GM10248 (cell line): Measurements from ENCODE around the gene CDK5RAP3.

ENCODE experiments used
- CTCF ChIA-PET: fragments of 300-600 bp; sonication (Branson Sonifier 250); formaldehyde crosslinking; extraction: SDS; loops from one replicate; lab custom pipeline; 2021; ENCODE audit warnings: antibody characterized with exemption; lab: Yijun Ruan, JAX
- POLR2A ChIA-PET: fragments of 350-650 bp; sonication (Branson Sonifier 250); formaldehyde crosslinking; extraction: SDS; loops from one replicate; lab custom pipeline; 2020; ENCODE audit warnings: antibody characterized with exemption; lab: Yijun Ruan, JAX
- DNase-seq: peaks from one replicate; pipeline ENCODE4 v3.0.0; 2012; ENCODE audit errors: extremely low spot score
- CTCF ChIP-seq: IDR thresholded peaks from 2 replicates; pipeline ENCODE4 v1.5.1; 2012; ENCODE audit warnings: mild to moderate bottlenecking, low read depth; ENCODE audit errors: extremely low read depth, missing control alignments, control extremely low read depth

CDK5RAP3 gene

DNA sequence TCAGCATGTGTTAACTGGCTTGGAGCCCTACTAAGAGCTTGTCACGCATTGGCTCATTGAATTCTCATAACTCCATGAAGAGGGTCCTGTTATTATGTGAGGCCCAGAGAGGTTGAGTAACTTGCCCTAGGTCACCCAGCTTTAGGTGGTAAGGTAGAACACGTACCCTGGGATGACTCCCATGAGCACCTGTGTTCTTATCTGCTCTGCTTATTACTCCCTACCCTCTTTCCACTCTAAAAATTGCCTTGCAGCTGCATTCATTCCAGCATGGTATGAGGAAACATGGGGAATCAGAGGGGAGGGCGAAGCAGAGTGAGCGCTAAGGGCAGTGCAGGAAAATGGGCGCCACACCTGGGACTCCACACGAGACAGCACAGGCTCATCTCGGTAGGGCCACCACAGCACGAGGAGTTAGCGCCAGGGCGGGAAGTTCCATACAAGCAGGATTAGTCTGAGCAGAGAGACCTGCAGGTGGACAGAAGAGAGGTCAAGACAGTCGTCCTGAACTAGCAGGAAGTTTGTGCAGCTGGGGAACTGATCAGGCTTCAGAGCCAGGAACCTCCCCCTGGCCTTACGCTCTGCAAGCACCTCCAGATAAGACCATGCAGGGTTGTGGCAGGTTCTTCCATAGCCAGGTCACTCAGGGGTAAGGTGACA, 56.5 kb downstream of the CDK5RAP3 start:
- POLR2A ChIA-PET, result no interaction called here
- CTCF ChIA-PET, result interaction anchor here (0.9 to 7.4 kb wide), 36 partner anchors 8 to 852 kb away, joined by 3 to 195 read pairs (median 6); partner anchors contain the start of genes CDK5RAP3, HOXB5, HOXB8 and NFE2L1
- DNase-seq, result no peak
- TF ChIP-seq CTCF, result no peak

DNA sequence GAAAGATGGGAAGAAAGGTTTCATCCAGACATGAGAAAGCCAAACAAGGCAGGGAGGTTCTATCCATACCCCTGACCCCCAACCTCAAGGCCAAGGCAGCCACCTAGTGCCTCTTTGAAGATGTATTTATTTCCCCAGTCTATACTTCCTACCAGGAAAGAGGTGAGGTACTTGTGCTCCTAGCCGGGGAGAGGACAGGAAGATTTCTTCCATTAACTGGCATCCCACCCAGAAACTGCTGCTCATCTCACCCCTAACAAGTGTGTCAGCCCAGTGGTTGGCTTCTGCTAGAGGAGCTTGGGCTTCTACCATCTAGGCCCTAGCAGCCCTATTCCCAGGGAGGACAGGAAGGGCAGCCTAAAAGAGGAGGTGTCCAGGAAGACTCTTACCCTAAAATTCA, 57.8 kb downstream of the CDK5RAP3 start:
- ChIA-PET POLR2A (no interaction called here), CTCF (interaction anchor here (1.1 to 7.4 kb wide), 3 partner anchors 49 to 608 kb away, joined by 3 to 195 read pairs (median 34); no protein-coding TSS in a partner anchor)
- TF ChIP-seq CTCF, result no peak
- DNase-seq, result no peak

- POLR2A ChIA-PET, result no interaction called here
- no peak for TF ChIP-seq CTCF
- CTCF ChIA-PET, result interaction anchor here (1.1 to 7.4 kb wide), 7 partner anchors 11 to 588 kb away, joined by 3 to 195 read pairs (median 4); partner anchors contain the start of genes NFE2L1 and SNX11
- no peak for DNase-seq
Observed at GRCh38 chr17:48030531-48030930, 59.6 kb downstream of the CDK5RAP3 start.
